Mesenchymal stem cell (in vitro differentiated cells and primary cell): Measurements from ENCODE around the gene MEGF9. TPM values are rescaled to one million over a fixed set of nuclear protein-coding genes. Genes with fewer than 3 reads are reported as not detected.

Source experiments
- DNase-seq: peaks from one replicate; pipeline ENCODE4 v3.0.0-alpha.2; 2013
- H2AFZ ChIP-seq: one replicate; pipeline ENCODE4 v1.6.1; 2013; ENCODE audit warnings: low read depth, mild to moderate bottlenecking, control low read depth, inconsistent platforms, low read length, moderate library complexity
- H2AK5ac ChIP-seq: 2 replicates; pipeline ENCODE4 v1.6.1; 2013; ENCODE audit warnings: low read length, moderate library complexity, mild to moderate bottlenecking, inconsistent platforms; ENCODE audit not compliant: severe bottlenecking
- H2BK120ac ChIP-seq: one replicate; pipeline ENCODE4 v1.6.1; 2013; ENCODE audit warnings: low read depth, mild to moderate bottlenecking, inconsistent platforms, low read length, moderate library complexity
- H2BK12ac ChIP-seq, 2 experiments: one replicate each; pipeline ENCODE4 v1.6.1; 2013; ENCODE audit warnings: inconsistent platforms in 2 of 2, low read length in 2 of 2, mild to moderate bottlenecking in 2 of 2, moderate library complexity in 2 of 2, control low read depth in 1 of 2
- H2BK15ac ChIP-seq: one replicate; pipeline ENCODE4 v1.6.1; 2013; ENCODE audit warnings: mild to moderate bottlenecking, low read depth, inconsistent platforms; ENCODE audit not compliant: poor library complexity, severe bottlenecking
- H2BK5ac ChIP-seq: 2 replicates; pipeline ENCODE4 v1.6.1; 2013; ENCODE audit warnings: low read depth, mild to moderate bottlenecking, low read length, control low read depth, inconsistent platforms; ENCODE audit not compliant: poor library complexity, severe bottlenecking
- H3K14ac ChIP-seq, 2 experiments: one replicate each; pipeline ENCODE4 v1.6.1; 2013; ENCODE audit warnings: inconsistent platforms in 2 of 2, low read length in 2 of 2, control low read depth in 1 of 2, mild to moderate bottlenecking in 1 of 2, moderate library complexity in 1 of 2
- H3K18ac ChIP-seq, 2 experiments: one replicate each; pipeline ENCODE4 v1.6.1; 2013; ENCODE audit warnings: inconsistent platforms in 2 of 2, low read length in 2 of 2, control low read depth in 1 of 2, low read depth in 1 of 2, mild to moderate bottlenecking in 1 of 2
- H3K23ac ChIP-seq, 2 experiments: one replicate each; pipeline ENCODE4 v1.6.1; 2013; ENCODE audit warnings: inconsistent platforms in 2 of 2, low read length in 2 of 2, mild to moderate bottlenecking in 2 of 2, moderate library complexity in 2 of 2, control low read depth in 1 of 2
- H3K27ac ChIP-seq: 2 replicates; pipeline ENCODE4 v1.5.1; 2013; ENCODE audit warnings: mild to moderate bottlenecking, moderate library complexity, low read length, control low read depth, inconsistent platforms; ENCODE audit not compliant: poor library complexity, severe bottlenecking
- H3K27me3 ChIP-seq, 2 experiments: 2 replicates each; pipeline versions ENCODE4 v1.6.1 to v1.7.0; 2013; ENCODE audit warnings: low read length in 2 of 2, mild to moderate bottlenecking in 2 of 2, moderate library complexity in 2 of 2, control low read depth in 1 of 2, inconsistent platforms in 1 of 2; ENCODE audit not compliant: control insufficient read depth in 1 of 2, insufficient read depth in 1 of 2
- H3K36me3 ChIP-seq, 2 experiments: 2 replicates each; pipeline versions ENCODE4 v1.6.1 to v1.7.0; 2013; ENCODE audit warnings: low read length in 2 of 2, control low read depth in 1 of 2, inconsistent platforms in 1 of 2, low read depth in 1 of 2, mild to moderate bottlenecking in 1 of 2; ENCODE audit not compliant: insufficient read depth in 2 of 2, control insufficient read depth in 1 of 2
- H3K4ac ChIP-seq, 2 experiments: one replicate each; pipeline ENCODE4 v1.6.1; 2013; ENCODE audit warnings: inconsistent platforms in 2 of 2, low read length in 2 of 2, mild to moderate bottlenecking in 2 of 2, moderate library complexity in 2 of 2, control low read depth in 1 of 2, low read depth in 1 of 2
- H3K4me1 ChIP-seq: 2 replicates; pipeline ENCODE4 v1.6.1; 2013; ENCODE audit warnings: low read depth, low read length, control low read depth; ENCODE audit not compliant: control insufficient read depth, insufficient read depth
- H3K4me2 ChIP-seq: 2 replicates; pipeline ENCODE4 v1.6.1; 2013; ENCODE audit warnings: low read length, mild to moderate bottlenecking, inconsistent platforms; ENCODE audit not compliant: poor library complexity, severe bottlenecking
- H3K4me3 ChIP-seq, 2 experiments: 2 replicates each; pipeline versions ENCODE4 v1.5.1 to v1.7.0; 2013; ENCODE audit warnings: low read length in 2 of 2, mild to moderate bottlenecking in 2 of 2, control low read depth in 1 of 2, low read depth in 1 of 2; ENCODE audit not compliant: insufficient read depth in 1 of 2
- H3K79me1 ChIP-seq: replicated peaks from 2 replicates; pipeline ENCODE4 v1.6.1; 2013; ENCODE audit warnings: mild to moderate bottlenecking, control low read depth, low read length, inconsistent platforms; ENCODE audit not compliant: poor library complexity, severe bottlenecking
- H3K9ac ChIP-seq: 2 replicates; pipeline ENCODE4 v1.7.0; 2013; ENCODE audit warnings: mild to moderate bottlenecking, low read length, moderate library complexity
- H3K9me3 ChIP-seq: 2 replicates; pipeline ENCODE4 v1.7.0; 2013; ENCODE audit warnings: mild to moderate bottlenecking, low read length; ENCODE audit not compliant: control insufficient read depth
- H4K8ac ChIP-seq: one replicate; pipeline ENCODE4 v1.6.1; 2013; ENCODE audit warnings: inconsistent platforms, mild to moderate bottlenecking, low read length, moderate library complexity
- H4K91ac ChIP-seq: one replicate; pipeline ENCODE4 v1.6.1; 2013; ENCODE audit warnings: mild to moderate bottlenecking, low read length, inconsistent platforms
- WGBS: methylation state at CpG from one replicate; pipeline ENCODE4 v1.1.7; 2013; ENCODE audit warnings: mixed read lengths; 5-methylcytosine and 5-hydroxymethylcytosine counted together
- polyA plus RNA-seq, 2 experiments: library from polyadenylated mRNA; stranded (reverse); fragments of 200-250 nt; gene quantifications; one replicate each; pipeline ENCODE4 v1.2.3, GENCODE V29; 2013

Gene MEGF9
- polyA plus RNA-seq (2013, experiment 1 of 2): 8.8 TPM
- polyA plus RNA-seq (2013, experiment 2 of 2): 9.1 TPM

DNA sequence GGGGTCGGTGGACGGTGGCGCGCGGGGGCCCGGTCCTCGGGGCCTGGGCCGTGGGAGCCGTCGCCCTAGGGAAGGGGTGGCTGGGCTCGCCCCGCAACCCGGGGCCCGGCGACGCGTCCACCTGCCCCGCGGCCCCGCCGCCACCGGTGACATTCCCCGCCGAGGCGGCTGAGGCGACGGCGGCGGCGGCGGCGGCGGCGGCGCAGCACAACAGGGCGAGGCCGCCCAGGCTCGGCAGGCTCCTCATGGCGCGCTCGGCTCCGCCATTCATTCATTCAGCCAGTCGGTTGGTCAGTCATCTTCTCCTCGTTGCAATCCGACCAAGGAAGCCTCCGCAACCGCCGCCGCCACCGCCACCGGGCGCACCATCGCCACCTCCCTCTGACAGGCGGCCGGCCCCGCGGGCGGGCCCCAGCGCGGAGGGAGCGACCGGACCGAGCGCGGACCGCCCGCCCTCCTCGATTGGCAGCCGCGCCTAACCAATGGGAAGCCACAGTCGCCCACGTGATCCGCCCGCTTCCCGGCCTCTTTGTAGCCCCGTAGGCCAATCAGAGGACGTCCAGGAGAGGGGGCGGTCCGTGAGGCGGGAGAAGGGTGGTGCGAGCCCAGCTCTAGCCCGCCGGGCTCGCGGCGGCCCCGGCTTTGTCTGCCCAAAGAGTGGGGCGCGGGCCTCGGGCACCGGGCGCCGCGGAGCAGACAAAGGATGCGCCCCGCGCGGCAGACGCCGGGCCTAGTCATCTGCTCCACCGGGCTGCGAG lies at the start of gene MEGF9:
TSS of gene MEGF9 (minus strand) at position 383 of the 758 bp plus-strand sequence. CDS start at position 271, 112 bp downstream.
- peak within 1 kb of the TSS in 1 of 2 experiments; percentile 50 for H3K23ac ChIP-seq
- H4K8ac ChIP-seq: peak within 1 kb of the TSS; percentile 98
- H3K4me1 ChIP-seq: peaks cover 14% of the 10 kb centered on the region
- H3K27me3 ChIP-seq: no peaks in the 10 kb centered on the region
- peak within 1 kb of the TSS; percentile 87 to 91 for H3K4me3 ChIP-seq
- peak within 1 kb of the TSS; percentile 99 for H4K91ac ChIP-seq
- peak within 1 kb of the TSS; percentile 63 for H3K27ac ChIP-seq
- H3K4me2 ChIP-seq: peak within 1 kb of the TSS; percentile 85
- peak within 1 kb of the TSS; percentile 80 to 94 for H3K18ac ChIP-seq
- peak within 1 kb of the TSS; percentile 90 for H2AK5ac ChIP-seq
- under 1% methylated on average over 64 of the region's 102 CpGs for WGBS
- H3K9me3 ChIP-seq: no peaks in the 10 kb centered on the region
- no peaks in the 10 kb centered on the region for H3K36me3 ChIP-seq
- H2BK5ac ChIP-seq: peak within 1 kb of the TSS; percentile 93
- H3K9ac ChIP-seq: peak within 1 kb of the TSS; percentile 91
- peak within 1 kb of the TSS; percentile 4 to 96 for H2BK12ac ChIP-seq
- peaks cover 3% of the 10 kb centered on the region for H3K79me1 ChIP-seq
- H2BK120ac ChIP-seq: peak within 1 kb of the TSS; percentile 93
- peak; percentile 98 for DNase-seq
- H2AFZ ChIP-seq: peak within 1 kb of the TSS; percentile 94
- H3K14ac ChIP-seq: peak within 1 kb of the TSS in 1 of 2 experiments; percentile 96
- peak within 1 kb of the TSS; percentile 99 for H2BK15ac ChIP-seq
- H3K4ac ChIP-seq: peak within 1 kb of the TSS; percentile 66 to 89

DNA sequence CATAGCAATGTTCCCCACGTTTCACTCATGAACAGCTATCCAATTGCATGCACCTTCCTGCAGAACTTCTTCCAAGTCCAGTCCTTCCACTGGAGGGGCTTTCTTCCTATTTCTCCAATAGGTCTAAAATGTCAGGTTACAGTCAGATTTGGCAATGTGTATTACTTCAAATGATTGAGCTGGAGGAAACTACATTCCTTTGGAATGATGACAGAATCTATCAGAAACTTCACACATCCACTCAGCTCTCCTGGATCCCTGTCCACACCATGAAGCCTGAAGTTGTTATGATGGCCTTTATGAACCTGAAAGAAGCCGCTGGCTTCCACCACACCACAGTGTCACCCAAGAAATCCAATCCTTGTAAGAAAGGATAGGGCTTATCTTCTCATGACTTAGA lies 46.7 kb upstream of the MEGF9 start:
- no peak overlapping the region for H2BK120ac ChIP-seq
- no peak overlapping the region for H4K8ac ChIP-seq
- H3K18ac ChIP-seq: no peak overlapping the region
- no peak overlapping the region for H2AFZ ChIP-seq
- WGBS: 100% methylated on average over 1 of the region's 2 CpGs
- peaks cover 9 to 61% of the 10 kb centered on the region in 2 experiments for H3K36me3 ChIP-seq
- H3K9me3 ChIP-seq: no peaks in the 10 kb centered on the region
- H3K4me2 ChIP-seq: no peak overlapping the region
- no peaks in the 10 kb centered on the region for H3K4me1 ChIP-seq
- H3K27me3 ChIP-seq: no peaks in the 10 kb centered on the region
- H4K91ac ChIP-seq: no peak overlapping the region
- H2BK5ac ChIP-seq: no peak overlapping the region
- H2BK15ac ChIP-seq: no peak overlapping the region
- no peak for DNase-seq
- peak overlapping the region; percentile 14 for H3K27ac ChIP-seq
- H3K79me1 ChIP-seq: peaks cover 9% of the 10 kb centered on the region
- H3K14ac ChIP-seq: no peak overlapping the region
- no peak overlapping the region for H3K4ac ChIP-seq
- no peak overlapping the region for H3K23ac ChIP-seq
- H2AK5ac ChIP-seq: no peak overlapping the region
- H3K9ac ChIP-seq: no peak overlapping the region
- H2BK12ac ChIP-seq: no peak overlapping the region
- H3K4me3 ChIP-seq: no peak overlapping the region

DNA sequence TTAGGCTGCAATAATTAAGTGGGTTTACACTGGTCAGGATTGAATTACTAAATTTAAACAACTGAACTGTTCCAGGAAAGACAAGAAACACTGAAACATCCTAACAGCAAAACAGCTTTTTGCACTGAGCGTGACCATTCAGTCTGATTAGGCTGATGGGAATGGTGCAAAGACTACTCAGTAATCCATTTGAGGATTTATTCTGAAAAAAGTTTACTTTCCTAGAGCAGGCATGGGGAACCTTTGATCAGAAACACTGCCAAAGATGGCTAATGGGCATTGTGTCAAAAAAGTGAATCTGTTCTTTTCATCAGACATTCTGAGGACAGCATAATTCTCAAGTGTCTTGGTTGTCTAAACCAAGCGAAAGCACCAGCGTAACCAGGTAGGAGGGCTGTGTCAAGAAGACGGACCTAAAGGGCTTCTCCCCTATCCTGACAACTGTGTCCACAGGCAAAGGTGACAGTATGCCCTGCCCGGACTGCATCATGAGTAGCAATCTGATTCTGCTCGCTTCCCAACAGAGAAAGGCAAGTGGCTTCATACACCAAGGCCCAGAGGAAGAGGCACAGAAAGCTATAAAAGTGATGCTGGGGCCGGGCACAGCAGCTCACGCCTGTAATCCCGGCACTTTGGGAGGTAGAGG lies 45.6 kb upstream of the MEGF9 start:
- H2BK120ac ChIP-seq: no peak overlapping the region
- 96% methylated on average over 9 of the region's 9 CpGs for WGBS
- H4K8ac ChIP-seq: no peak overlapping the region

DNA sequence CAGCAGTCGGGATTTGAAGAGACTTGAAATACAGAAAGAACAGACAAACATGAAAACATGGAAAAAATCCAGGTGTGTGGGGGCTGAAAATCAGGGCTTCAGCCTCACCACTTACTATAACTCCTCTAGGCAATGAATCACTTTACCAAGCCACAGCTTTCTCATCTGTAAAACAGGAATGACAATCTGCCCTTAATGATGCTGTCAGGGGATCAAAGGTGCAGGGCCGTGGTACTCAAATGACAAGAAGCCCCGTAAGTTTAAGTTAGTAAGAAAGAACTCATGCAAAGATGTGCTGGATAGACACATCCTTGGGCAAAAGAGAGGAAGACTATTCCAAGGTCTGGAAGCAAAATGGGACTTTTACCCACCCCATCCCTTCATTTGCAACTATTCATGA lies 44.3 kb upstream of the MEGF9 start:
- Histone ChIP-seq H3K27ac (no peak overlapping the region), H2BK120ac (no peak overlapping the region), H2BK15ac (no peak overlapping the region), H2BK12ac (no peak overlapping the region), H2AK5ac (no peak overlapping the region), H3K79me1 (peaks cover 2% of the 10 kb centered on the region), H3K27me3 (no peaks in the 10 kb centered on the region), H3K4ac (no peak overlapping the region), H3K4me1 (no peaks in the 10 kb centered on the region), H3K23ac (no peak overlapping the region), H2BK5ac (no peak overlapping the region), H2AFZ (no peak overlapping the region), H3K9me3 (no peaks in the 10 kb centered on the region), H4K8ac (no peak overlapping the region), H3K4me2 (no peak overlapping the region), H3K9ac (no peak overlapping the region), H3K4me3 (no peak overlapping the region), H3K14ac (no peak overlapping the region), H4K91ac (no peak overlapping the region), H3K36me3 (peaks cover 3 to 45% of the 10 kb centered on the region in 2 experiments), H3K18ac (no peak overlapping the region)
- DNase-seq: no peak
- 100% methylated on average over 3 of the region's 3 CpGs for WGBS

More for the DNA sequence above, 45.6 kb upstream of the MEGF9 start:
- H3K4me3 ChIP-seq: no peak overlapping the region
- no peaks in the 10 kb centered on the region for H3K4me1 ChIP-seq
- H3K27ac ChIP-seq: no peak overlapping the region
- H3K4me2 ChIP-seq: no peak overlapping the region
- H4K91ac ChIP-seq: no peak overlapping the region
- no peak overlapping the region for H2AK5ac ChIP-seq
- H3K9me3 ChIP-seq: no peaks in the 10 kb centered on the region
- H3K4ac ChIP-seq: no peak overlapping the region
- H3K79me1 ChIP-seq: peaks cover 9% of the 10 kb centered on the region
- no peak overlapping the region for H2BK12ac ChIP-seq
- no peak overlapping the region for H3K23ac ChIP-seq
- H2AFZ ChIP-seq: no peak overlapping the region
- H3K9ac ChIP-seq: no peak overlapping the region
- no peaks in the 10 kb centered on the region for H3K27me3 ChIP-seq
- H2BK15ac ChIP-seq: no peak overlapping the region
- no peak overlapping the region for H3K14ac ChIP-seq
- DNase-seq: no peak
- H3K36me3 ChIP-seq: peaks cover 9 to 59% of the 10 kb centered on the region in 2 experiments
- no peak overlapping the region for H2BK5ac ChIP-seq
- H3K18ac ChIP-seq: no peak overlapping the region
